GM12874 (cell line): Measurements from ENCODE around the gene RWDD1.

Source experiments
- TF ChIP-seq, protein P1 (sequence below): IDR thresholded peaks from 2 replicates; pipeline ENCODE4 v1.5.1; 2011; ENCODE audit warnings: low read depth, mild to moderate bottlenecking, control low read depth, low read length, moderate library complexity; ENCODE audit not compliant: insufficient read depth

Gene RWDD1

DNA sequence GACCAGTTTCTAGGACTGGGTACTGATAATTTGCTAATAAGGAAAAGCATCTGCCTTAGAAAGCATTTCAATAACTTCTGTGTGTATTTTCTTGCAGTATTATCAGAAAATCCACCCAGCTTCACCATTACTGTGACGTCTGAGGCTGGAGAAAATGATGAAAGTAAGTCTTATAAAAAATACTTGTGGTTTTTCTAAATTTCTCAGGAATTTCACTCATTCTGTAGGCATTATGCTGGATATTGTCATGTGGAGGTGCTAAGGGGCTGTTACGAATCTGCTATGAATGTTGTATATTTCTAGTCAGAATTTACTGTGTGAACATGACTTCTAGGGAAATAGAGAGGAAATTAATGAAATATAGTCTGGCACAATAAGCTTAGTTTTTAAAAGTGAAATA, 8.9 kb downstream of the RWDD1 start:
- TF ChIP-seq, protein P1, sequence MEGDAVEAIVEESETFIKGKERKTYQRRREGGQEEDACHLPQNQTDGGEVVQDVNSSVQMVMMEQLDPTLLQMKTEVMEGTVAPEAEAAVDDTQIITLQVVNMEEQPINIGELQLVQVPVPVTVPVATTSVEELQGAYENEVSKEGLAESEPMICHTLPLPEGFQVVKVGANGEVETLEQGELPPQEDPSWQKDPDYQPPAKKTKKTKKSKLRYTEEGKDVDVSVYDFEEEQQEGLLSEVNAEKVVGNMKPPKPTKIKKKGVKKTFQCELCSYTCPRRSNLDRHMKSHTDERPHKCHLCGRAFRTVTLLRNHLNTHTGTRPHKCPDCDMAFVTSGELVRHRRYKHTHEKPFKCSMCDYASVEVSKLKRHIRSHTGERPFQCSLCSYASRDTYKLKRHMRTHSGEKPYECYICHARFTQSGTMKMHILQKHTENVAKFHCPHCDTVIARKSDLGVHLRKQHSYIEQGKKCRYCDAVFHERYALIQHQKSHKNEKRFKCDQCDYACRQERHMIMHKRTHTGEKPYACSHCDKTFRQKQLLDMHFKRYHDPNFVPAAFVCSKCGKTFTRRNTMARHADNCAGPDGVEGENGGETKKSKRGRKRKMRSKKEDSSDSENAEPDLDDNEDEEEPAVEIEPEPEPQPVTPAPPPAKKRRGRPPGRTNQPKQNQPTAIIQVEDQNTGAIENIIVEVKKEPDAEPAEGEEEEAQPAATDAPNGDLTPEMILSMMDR: no peak

DNA sequence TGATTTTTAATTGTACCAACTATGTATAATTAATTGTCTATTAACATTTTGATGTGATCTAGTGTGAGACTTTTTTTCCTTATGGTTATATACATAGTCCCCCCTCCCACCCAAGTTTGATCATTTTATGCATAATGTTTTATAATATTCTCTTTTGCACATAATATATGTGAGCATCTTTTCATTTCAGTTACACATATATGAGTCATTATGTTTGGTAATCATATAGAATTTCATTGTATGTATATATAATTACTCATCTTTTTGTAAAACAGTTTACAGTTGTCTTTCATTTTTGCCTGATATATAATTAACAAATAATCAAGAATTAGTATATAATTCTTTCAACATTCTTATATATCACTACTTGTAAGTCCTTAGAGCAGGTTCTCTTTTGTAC, 15.0 kb downstream of the RWDD1 start:
- TF ChIP-seq, protein P1: no peak

DNA sequence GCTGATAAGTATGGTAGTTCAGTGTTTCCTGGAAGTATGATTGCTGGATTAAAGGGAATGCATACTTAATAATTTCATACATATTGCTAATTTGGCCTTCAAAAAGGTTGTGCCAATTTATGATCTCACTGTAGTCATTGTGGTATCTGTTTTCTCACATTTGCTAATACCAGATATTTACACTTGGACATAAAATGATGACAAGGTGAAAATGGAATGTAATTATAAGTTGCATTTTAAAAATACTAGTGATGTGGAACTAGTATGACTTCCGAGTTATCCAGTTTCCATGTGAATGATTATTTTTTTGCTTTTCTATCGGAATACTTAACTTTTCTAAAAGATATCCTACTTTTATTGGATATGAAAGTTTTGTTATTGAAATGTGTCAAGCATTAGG, 15.4 kb downstream of the RWDD1 start:
- TF ChIP-seq, protein P1: no peak

DNA sequence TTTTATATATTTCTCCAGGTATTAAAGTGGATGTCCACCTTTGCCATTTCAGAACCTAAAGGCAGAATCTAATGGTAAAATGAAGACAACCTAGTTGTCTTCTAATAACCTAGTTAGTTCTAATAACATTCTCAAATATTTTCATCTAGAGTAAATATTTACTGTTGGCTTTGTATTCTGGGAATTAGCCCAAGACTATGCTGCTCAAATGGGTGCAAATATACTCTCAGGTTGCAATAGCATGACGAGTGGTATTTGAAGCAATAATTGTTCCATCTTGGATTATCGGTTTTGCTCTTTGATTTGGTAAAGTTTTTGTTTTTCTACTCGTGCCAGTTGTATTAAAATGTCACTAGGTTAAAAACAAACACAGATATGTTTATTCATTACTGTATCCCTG, 23.9 kb downstream of the RWDD1 start:
- TF ChIP-seq, protein P1: no peak

DNA sequence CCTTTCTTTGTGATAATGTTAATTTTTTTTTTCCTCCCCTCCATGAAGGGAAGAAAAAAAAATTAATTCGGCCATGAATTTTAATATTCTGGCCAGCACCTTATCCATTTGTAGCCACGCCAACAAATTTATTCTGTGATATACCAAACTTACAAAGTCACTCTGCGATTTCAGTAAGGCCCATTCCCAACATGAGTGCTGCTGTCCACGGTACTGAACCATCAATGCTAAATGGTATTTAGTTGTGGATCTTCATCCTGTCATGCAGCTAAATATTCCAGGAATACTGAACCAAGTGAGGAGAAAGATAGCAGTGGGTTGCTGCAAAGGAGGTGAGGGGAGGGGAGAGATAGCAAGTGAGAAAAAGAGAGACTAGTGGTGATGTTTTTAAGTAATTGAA, 25.5 kb downstream of the RWDD1 start:
- TF ChIP-seq, protein P1: no peak

DNA sequence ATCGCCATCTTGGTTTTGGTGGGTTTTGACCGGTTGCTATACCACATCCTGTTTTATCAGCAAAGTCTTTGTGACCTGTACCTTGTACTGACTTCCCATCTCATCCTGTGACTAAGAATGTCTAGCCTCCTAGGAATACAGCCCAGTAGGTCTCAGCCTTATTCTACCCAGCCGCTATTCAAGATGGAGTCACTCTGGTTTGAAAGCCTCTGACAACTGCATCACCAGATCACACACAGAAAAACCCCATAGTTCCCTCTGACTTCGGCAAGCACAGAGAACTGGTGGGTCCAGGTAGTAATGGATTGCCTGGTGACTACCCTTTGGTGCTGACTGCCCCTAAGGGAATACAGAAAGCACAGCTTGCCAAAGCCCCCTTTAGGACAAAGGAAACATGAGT, 34.6 kb downstream of the RWDD1 start:
- TF ChIP-seq, protein P1: no peak

DNA sequence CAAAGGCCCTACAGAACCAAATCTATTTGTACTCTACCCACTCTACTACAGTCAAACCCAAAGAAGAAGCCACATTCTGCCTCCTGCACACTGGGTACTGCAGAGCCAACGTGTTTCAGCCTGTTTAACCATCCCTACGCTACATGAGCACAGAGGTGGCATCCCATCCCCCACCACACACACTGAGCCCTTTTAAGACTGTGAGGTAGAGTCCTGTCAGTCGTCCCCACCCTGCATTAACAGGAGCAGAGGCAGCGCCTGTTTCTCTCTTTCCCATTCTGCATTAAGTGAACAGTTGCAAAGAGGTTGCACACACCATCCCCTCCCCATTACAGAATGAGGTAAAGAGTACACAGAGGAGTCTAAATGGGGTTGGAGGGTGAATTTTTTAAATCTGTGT, 39.8 kb downstream of the RWDD1 start:
- TF ChIP-seq, protein P1: no peak
